ENCODE measurements around the gene DPF3. TPM values are rescaled to one million over a fixed set of nuclear protein-coding genes. Genes with fewer than 3 reads are reported as not detected.

The DPF3 gene
- total and polyA plus RNA-seq, 11 donors = 13.5 to 53.8 (median 37.0) TPM

- Histone ChIP-seq H3K4me1 (peaks cover 0 to 59% (median 13%) of the 10 kb centered on the region in 12 donors), H3K27me3 (no peaks in the 10 kb centered on the region), H3K36me3 (no peaks in the 10 kb centered on the region), H3K9me3 (peaks cover 0 to 4% (median 0%) of the 10 kb centered on the region in 12 donors), H3K27ac (no peak overlapping the region), H3K4me3 (no peak overlapping the region)
- no peak for ATAC-seq
- WGBS, 4 donors = 93 to 100% (median 97%) methylated on average over 2 of the region's 2 CpGs
- no peak for TF ChIP-seq POLR2A (IDR thresholded peaks at IDR 0.05)
- TF ChIP-seq, protein P1, sequence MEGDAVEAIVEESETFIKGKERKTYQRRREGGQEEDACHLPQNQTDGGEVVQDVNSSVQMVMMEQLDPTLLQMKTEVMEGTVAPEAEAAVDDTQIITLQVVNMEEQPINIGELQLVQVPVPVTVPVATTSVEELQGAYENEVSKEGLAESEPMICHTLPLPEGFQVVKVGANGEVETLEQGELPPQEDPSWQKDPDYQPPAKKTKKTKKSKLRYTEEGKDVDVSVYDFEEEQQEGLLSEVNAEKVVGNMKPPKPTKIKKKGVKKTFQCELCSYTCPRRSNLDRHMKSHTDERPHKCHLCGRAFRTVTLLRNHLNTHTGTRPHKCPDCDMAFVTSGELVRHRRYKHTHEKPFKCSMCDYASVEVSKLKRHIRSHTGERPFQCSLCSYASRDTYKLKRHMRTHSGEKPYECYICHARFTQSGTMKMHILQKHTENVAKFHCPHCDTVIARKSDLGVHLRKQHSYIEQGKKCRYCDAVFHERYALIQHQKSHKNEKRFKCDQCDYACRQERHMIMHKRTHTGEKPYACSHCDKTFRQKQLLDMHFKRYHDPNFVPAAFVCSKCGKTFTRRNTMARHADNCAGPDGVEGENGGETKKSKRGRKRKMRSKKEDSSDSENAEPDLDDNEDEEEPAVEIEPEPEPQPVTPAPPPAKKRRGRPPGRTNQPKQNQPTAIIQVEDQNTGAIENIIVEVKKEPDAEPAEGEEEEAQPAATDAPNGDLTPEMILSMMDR (IDR thresholded peaks at IDR 0.05) = no peak
- intact Hi-C loops (cut with DNase I) = no loop called here
- DNase-seq = no peak
These were observed 111.1 kb downstream of the DPF3 start for GRCh38 chr14:72782817-72783216.

DNA sequence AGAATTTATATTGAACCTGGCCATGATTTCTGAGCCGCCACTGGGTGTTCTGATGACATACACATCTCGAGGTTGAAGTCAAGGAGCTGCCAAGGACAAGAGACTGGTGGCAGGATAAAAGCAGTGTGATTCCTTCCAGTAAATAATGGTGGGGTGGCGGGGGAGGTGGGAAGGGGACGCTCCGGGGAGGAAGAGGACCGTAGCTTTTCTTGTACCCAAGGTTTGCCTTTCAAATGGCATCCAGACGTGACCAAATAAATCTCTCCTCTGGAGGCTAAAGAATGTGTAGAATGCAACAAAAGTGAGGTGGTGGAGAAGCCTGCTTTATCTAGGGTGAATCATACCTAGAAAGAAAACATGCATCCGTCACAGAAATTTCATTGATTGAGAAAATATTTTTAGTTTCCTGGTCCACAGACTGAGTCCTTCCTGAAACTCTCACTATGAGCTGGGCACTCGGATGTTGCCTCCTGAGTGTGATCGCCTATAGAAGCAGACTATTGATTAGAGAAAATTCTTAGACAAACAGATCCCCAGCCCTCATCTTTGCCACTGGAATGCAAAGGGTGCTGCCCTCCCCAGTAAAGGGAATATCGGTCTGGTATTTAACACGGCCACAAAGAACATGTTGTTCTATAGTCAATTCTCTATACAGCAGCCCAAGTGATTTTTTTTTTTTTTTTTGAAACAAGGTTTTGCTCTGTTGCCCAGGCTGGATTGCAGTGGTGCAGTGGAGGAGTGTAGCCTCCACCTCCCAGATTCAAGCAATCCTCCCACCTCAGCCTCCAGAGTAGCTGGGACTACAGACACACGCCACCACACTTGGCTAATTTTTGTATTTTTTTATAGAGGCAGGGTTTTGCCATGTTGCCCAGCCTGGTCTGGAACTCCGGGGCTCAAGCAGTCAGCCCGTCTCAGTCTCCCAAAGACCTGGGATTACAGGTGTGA lies 112.1 kb downstream of the DPF3 start:
- Histone ChIP-seq H3K4me3 (no peak overlapping the region), H3K27me3 (no peaks in the 10 kb centered on the region), H3K36me3 (no peaks in the 10 kb centered on the region), H3K9me3 (peaks cover 0 to 7% (median 0%) of the 10 kb centered on the region in 12 donors), H3K27ac (peak overlapping the region in 2 of 12 donors; percentile 17 to 31), H3K4me1 (peaks cover 0 to 62% (median 12%) of the 10 kb centered on the region in 12 donors)
- DNase-seq (no peak), ATAC-seq (no peak)
- intact Hi-C loops (cut with DNase I) = no loop called here
- WGBS, 4 donors = 62 to 73% (median 66%) methylated on average over 15 of the region's 15 CpGs
- TF ChIP-seq, protein P1 (IDR thresholded peaks at IDR 0.05) = no peak
- TF ChIP-seq POLR2A (IDR thresholded peaks at IDR 0.05) = no peak

DNA sequence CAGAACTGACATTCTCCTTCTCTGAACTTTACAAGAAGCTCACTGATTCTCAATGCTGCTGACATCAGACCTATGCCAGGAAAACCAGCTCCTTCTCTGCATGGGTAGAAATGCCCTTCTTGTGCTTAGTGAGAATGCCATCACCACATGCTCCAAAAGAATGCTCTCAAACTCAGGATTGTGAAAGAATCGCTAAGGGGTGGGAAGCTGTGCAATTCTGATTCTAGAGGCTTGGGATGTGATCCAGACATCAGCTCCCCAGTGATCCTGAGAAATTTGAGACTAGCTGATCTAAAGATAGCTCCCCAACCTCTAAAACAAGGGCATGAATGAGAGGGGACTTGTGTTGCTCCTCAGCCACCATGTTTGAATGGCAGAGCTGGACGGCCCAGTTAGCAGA lies 113.2 kb downstream of the DPF3 start:
- ATAC-seq (no peak), DNase-seq (no peak)
- intact Hi-C loops (cut with DNase I) = no loop called here
- WGBS, 4 donors = 53 to 67% (median 63%) methylated on average over 2 of the region's 2 CpGs
- H3K36me3 ChIP-seq = no peaks in the 10 kb centered on the region
- no peak overlapping the region for H3K4me3 ChIP-seq
- peaks cover 0 to 70% (median 15%) of the 10 kb centered on the region in 12 donors for H3K4me1 ChIP-seq
- TF ChIP-seq, protein P1 (IDR thresholded peaks at IDR 0.05) = no peak
- no peak for TF ChIP-seq POLR2A (IDR thresholded peaks at IDR 0.05)
- peaks cover 0 to 7% (median 0%) of the 10 kb centered on the region in 12 donors for H3K9me3 ChIP-seq
- H3K27ac ChIP-seq = peak overlapping the region in 3 of 12 donors; percentile 22 to 31 (median 24)
- no peaks in the 10 kb centered on the region for H3K27me3 ChIP-seq

DNA sequence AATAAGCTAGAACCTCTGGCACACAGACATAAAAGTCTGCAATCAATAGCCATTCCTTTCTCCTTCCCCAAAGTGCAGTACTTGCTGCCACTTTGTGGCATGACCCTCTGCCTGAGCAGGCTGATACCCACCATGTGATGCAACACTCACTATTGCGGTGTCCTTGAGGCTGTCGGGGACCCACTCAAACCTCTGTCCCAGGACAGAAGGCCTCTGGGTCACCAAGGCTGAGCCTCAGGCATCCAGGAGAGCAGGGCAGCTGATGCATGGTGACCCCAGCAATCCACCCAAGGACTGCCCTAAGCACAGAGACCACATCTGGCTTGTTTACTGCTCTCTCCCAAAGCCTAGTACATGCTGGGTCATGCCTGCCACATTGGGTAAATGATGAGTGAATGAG lies 114.2 kb downstream of the DPF3 start:
- DNase-seq = no peak
- Histone ChIP-seq H3K36me3 (no peaks in the 10 kb centered on the region), H3K27ac (peak overlapping the region in 1 of 12 donors; percentile 41), H3K4me3 (no peak overlapping the region), H3K9me3 (peaks cover 0 to 7% (median 0%) of the 10 kb centered on the region in 12 donors), H3K4me1 (peaks cover 0 to 75% (median 19%) of the 10 kb centered on the region in 12 donors), H3K27me3 (no peaks in the 10 kb centered on the region)
- peak; percentile 8 to 33 (median 20) for ATAC-seq
- no peak for TF ChIP-seq POLR2A (IDR thresholded peaks at IDR 0.05)
- TF ChIP-seq, protein P1 (IDR thresholded peaks at IDR 0.05) = no peak
- intact Hi-C loops (cut with DNase I) = no loop called here
- WGBS, 4 donors = 60 to 88% (median 70%) methylated on average over 1 to 2 of the region's 2 CpGs

Measured in heart left ventricle (tissue), 16 donors.